ENCODE measurements around the gene ASS1.

DNA sequence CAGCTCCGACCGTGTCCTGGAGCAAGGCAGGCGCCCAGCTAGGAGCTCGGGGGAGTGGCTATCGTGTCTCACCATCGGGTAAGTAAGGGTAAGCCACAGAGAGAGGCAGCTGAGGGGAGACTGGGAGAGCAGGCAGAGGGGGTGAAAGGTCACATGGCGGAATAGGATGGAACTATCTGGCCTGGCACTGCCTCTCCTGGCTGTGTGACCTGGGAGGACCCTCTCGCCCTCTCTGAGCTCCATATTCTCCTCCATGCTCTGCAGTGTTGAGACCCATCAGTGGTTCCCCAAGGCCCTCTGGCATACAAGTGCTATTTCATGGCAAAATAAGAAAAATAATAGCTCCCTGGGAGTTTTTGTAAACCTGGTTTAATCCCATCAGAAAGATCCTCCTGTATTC lies 43.9 kb upstream of the ASS1 start:
- TF ChIP-seq POLR2A (IDR thresholded peaks at IDR 0.05): no peak
- TF ChIP-seq, protein P1, sequence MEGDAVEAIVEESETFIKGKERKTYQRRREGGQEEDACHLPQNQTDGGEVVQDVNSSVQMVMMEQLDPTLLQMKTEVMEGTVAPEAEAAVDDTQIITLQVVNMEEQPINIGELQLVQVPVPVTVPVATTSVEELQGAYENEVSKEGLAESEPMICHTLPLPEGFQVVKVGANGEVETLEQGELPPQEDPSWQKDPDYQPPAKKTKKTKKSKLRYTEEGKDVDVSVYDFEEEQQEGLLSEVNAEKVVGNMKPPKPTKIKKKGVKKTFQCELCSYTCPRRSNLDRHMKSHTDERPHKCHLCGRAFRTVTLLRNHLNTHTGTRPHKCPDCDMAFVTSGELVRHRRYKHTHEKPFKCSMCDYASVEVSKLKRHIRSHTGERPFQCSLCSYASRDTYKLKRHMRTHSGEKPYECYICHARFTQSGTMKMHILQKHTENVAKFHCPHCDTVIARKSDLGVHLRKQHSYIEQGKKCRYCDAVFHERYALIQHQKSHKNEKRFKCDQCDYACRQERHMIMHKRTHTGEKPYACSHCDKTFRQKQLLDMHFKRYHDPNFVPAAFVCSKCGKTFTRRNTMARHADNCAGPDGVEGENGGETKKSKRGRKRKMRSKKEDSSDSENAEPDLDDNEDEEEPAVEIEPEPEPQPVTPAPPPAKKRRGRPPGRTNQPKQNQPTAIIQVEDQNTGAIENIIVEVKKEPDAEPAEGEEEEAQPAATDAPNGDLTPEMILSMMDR (IDR thresholded peaks at IDR 0.05): no peak
- TF ChIP-seq EP300 (IDR thresholded peaks at IDR 0.05): no peak
